Heart left ventricle (tissue), 16 donors: ENCODE measurements around the gene GABRR1. TPM values are rescaled to one million over a fixed set of nuclear protein-coding genes. Genes with fewer than 3 reads are reported as not detected.

Experiments used
- ATAC-seq, 4 donors: fragments of 200-7000 bp; cut with Tn5 transposase; one replicate each; pipeline ENCODE4 v1.9.1; 2020 to 2022; ENCODE audit warnings: moderate library complexity in 4 of 4, mild to moderate bottlenecking in 3 of 4, moderate number of reproducible peaks in 1 of 4
- DNase-seq, 5 donors: peaks; one replicate each; pipeline ENCODE4 v3.0.0-alpha.2; 2020
- H3K27ac ChIP-seq, 12 donors: fragments of 200-600 bp; sonication (generic) in 4 of 12; one replicate each; pipeline versions ENCODE4 v1.5.0 to v1.8.0; 2016 to 2022; ENCODE audit warnings: mild to moderate bottlenecking in 2 of 12
- H3K27me3 ChIP-seq, 9 donors: fragments of 200-600 bp; sonication (generic) in 2 of 9; one replicate each; pipeline versions ENCODE4 v1.5.1 to v1.8.0; 2016 to 2022; ENCODE audit warnings: mild to moderate bottlenecking in 3 of 9
- H3K36me3 ChIP-seq, 9 donors: fragments of 200-600 bp; sonication (generic) in 2 of 9; one replicate each; pipeline versions ENCODE4 v1.5.0 to v1.8.0; 2018 to 2022; ENCODE audit warnings: mild to moderate bottlenecking in 2 of 9
- H3K4me1 ChIP-seq, 12 donors: fragments of 200-600 bp; sonication (generic) in 4 of 12; one replicate each; pipeline versions ENCODE4 v1.5.0 to v1.8.0; 2016 to 2022; ENCODE audit warnings: mild to moderate bottlenecking in 3 of 12
- H3K4me3 ChIP-seq, 12 donors: fragments of 200-600 bp; sonication (generic) in 4 of 12; one replicate each; pipeline versions ENCODE4 v1.5.0 to v1.8.0; 2017 to 2022; ENCODE audit warnings: mild to moderate bottlenecking in 9 of 12, moderate library complexity in 4 of 12
- H3K9me3 ChIP-seq, 12 donors: fragments of 200-600 bp; sonication (generic) in 4 of 12; one replicate each; pipeline versions ENCODE4 v1.5.0 to v1.8.0; 2016 to 2022; ENCODE audit warnings: mild to moderate bottlenecking in 1 of 12
- POLR2A ChIP-seq, 2 donors: fragments of 450-650 bp; IDR thresholded peaks; one replicate each; pipeline ENCODE4 v1.6.1; 2017; ENCODE audit warnings: antibody characterized with exemption in 2 of 2, mild to moderate bottlenecking in 2 of 2, moderate library complexity in 2 of 2
- WGBS, 4 donors: extraction: QIAGEN DNeasy Blood & Tissue Kit in 2 of 4; methylation state at CpG; one replicate each; pipeline versions ENCODE4 v1.1.5 to v1.1.7; 2013 to 2018; 5-methylcytosine and 5-hydroxymethylcytosine counted together
- intact Hi-C, 10 donors: fragments of 100-400 bp; cut with DNase I; formaldehyde crosslinking; loops; one replicate each; pipeline versions ENCODE4 v1.11.1 to v1.14.2; 2022
- polyA plus RNA-seq, 2 donors: library from polyadenylated mRNA; stranded (reverse); fragments of 200-250 nt; gene quantifications; one replicate each; pipeline ENCODE4 v1.2.3, GENCODE V29; 2013
- total RNA-seq, 9 donors: library from RNA; depleted of rRNA in 2 of 9; stranded (reverse); fragments of >200 nt in 2 of 9; fragmentation: NEBNext Ultra II Directional in 3 of 9; extraction: Animal tissue kit (Norgen Biotek cat#: 25700) in 3 of 9; gene quantifications; one replicate each; pipeline versions ENCODE4 v1.1.0 to v1.2.4, GENCODE V29; 2016 to 2023
- TF ChIP-seq, protein P1 (sequence below), 12 donors: fragments of 200-600 bp; sonication (generic) in 4 of 12; IDR thresholded peaks; one replicate each; pipeline versions ENCODE4 v1.5.0 to v1.8.0; 2018 to 2022; ENCODE audit warnings: antibody characterized with exemption in 12 of 12, mild to moderate bottlenecking in 5 of 12
- donor health status: ischemic (EF 13 %, LVEDD 7.1; RV severe dilation, severe dysfunction).
- donor health status: healthy with polysubstance abuse.
- donor health status: DM: no; HTN: yes; CAD: no.
- donor health status: DM: no; HTN: no; CAD: no.
- donor health status: ischemic (EF 25% LVEDD 6.9; RV normal size, moderate dysfunction).
- donor health status: ischemic (EF 25% LVEDD 5.7; RV mildly dilated, moderate dysfunction).
- donor health status: healthy.
- donor health status: DM: yes; HTN: yes; CAD: no.
- donor health status: ischemic (EF 35%, LVEDD 5.7; RV mildly dilated, moderate dysfunction).
- donor health status: nonischemic (EF 11% LVEDD 7.7; RV severe dilation, severe dysfunction).
- donor health status: DM: yes; HTN: yes; CAD: no.
- donor health status: PGD.
- donor health status: ischemic (EF 29% LVEDD 5.4; RV normal size, mild dysfunction).
- donor health status: nonischemic (EF 23%, LVEDD 6.1; RV moderate dilation, normal function).

Gene GABRR1
- total and polyA plus RNA-seq, 11 donors, result not detected

DNA sequence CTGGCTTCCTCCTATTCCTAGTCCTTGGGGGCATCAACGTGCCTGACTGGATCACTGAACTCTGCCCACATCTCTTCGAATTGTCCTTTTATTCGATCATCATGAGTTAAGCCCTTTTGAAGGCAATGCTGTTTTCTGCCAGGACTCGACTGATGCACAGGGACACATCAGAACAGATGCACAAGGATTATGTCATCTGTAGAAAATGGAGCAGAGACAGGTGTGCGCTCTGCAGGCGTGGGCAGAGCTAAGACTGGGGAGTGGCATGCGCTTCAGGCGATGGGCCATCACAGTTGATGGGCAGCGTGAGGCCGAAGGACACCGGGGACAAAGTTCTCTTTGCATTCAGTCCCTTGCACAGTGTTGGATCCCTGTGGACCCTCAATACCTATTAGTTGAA lies 13.1 kb downstream of the GABRR1 start:
- H3K9me3 ChIP-seq, result no peaks in the 10 kb centered on the region
- peaks cover 0 to 3% (median 0%) of the 10 kb centered on the region in 9 donors for H3K27me3 ChIP-seq
- no peak for ATAC-seq
- 80 to 93% (median 90%) methylated on average over 11 of the region's 11 CpGs for WGBS, 4 donors
- H3K4me1 ChIP-seq, result no peaks in the 10 kb centered on the region
- intact Hi-C loops, result no loop called here
- no peak for DNase-seq
- TF ChIP-seq, protein P1, sequence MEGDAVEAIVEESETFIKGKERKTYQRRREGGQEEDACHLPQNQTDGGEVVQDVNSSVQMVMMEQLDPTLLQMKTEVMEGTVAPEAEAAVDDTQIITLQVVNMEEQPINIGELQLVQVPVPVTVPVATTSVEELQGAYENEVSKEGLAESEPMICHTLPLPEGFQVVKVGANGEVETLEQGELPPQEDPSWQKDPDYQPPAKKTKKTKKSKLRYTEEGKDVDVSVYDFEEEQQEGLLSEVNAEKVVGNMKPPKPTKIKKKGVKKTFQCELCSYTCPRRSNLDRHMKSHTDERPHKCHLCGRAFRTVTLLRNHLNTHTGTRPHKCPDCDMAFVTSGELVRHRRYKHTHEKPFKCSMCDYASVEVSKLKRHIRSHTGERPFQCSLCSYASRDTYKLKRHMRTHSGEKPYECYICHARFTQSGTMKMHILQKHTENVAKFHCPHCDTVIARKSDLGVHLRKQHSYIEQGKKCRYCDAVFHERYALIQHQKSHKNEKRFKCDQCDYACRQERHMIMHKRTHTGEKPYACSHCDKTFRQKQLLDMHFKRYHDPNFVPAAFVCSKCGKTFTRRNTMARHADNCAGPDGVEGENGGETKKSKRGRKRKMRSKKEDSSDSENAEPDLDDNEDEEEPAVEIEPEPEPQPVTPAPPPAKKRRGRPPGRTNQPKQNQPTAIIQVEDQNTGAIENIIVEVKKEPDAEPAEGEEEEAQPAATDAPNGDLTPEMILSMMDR (IDR thresholded peaks at IDR 0.05), result no peak
- no peak for TF ChIP-seq POLR2A (IDR thresholded peaks at IDR 0.05)
- no peak overlapping the region for H3K27ac ChIP-seq
- H3K36me3 ChIP-seq, result no peaks in the 10 kb centered on the region
- no peak overlapping the region for H3K4me3 ChIP-seq

DNA sequence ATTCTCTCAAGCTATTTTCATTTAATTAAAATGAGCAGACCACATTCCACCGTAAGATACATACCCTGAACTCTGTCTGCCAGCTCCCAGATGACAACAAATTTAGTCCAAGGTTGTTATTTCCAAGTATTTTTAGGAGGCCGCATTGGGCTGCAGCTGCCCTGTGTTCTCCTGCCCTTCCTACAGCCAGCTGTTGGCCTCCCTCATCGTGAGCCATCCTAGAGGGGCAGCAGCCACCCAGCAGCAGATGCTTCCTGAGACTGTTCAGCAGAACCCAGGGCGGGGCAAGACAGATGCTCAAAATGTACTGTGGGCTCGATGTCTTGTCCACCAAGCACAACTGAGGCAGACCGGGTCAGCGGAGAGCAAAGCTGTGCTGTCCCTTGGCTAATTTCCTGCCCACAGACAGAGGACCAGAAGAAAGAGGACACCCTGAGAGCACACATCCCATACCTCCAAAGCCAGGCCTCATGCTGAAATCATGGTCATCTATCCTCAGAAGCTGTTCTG lies 16.4 kb downstream of the GABRR1 start:
- Histone ChIP-seq H3K36me3 (no peaks in the 10 kb centered on the region), H3K27me3 (peaks cover 0 to 3% (median 0%) of the 10 kb centered on the region in 9 donors), H3K27ac (no peak overlapping the region), H3K4me1 (no peaks in the 10 kb centered on the region), H3K4me3 (no peak overlapping the region), H3K9me3 (peaks cover 0 to 8% (median 1%) of the 10 kb centered on the region in 12 donors)
- ATAC-seq, result no peak
- TF ChIP-seq, protein P1 (IDR thresholded peaks at IDR 0.05), result no peak
- no peak for TF ChIP-seq POLR2A (IDR thresholded peaks at IDR 0.05)
- no peak for DNase-seq
- 87 to 91% (median 89%) methylated on average over 7 of the region's 7 CpGs for WGBS, 4 donors
- intact Hi-C loops, result no loop called here

GRCh38 chr6:89199579-89199978 lies 17.6 kb downstream of the GABRR1 start:
- 66 to 80% (median 73%) methylated on average over 2 of the region's 2 CpGs for WGBS, 4 donors
- intact Hi-C loops, result no loop called here
- TF ChIP-seq POLR2A (IDR thresholded peaks at IDR 0.05), result no peak
- TF ChIP-seq, protein P1 (IDR thresholded peaks at IDR 0.05), result no peak

DNA sequence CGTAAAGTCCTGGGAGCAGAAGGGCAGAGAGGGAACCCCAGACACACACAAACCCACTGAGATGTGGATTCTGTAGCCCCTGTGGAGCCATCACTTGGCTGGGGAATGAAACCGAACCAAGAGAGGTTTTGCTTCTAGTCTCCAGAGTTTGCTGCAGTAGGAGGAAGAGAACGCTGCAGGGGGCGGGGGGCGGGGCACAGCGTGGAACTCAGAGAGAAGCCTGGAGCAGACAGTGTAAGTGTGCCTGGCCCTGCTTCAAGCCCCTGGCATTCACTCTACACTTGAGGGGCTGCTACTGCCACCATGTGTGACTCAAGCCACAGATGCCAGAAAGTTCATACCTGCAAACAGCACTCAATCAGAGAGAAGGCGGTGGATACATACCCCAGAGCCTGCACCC lies 18.9 kb downstream of the GABRR1 start:
- 62 to 73% (median 69%) methylated on average over 5 to 7 of the region's 7 CpGs for WGBS, 4 donors
- no peak for ATAC-seq
- no peak for DNase-seq

More at GRCh38 chr6:89199579-89199978, 17.6 kb downstream of the GABRR1 start:
- Histone ChIP-seq H3K9me3 (peaks cover 0 to 19% (median 13%) of the 10 kb centered on the region in 12 donors), H3K4me3 (no peak overlapping the region), H3K27ac (no peak overlapping the region), H3K27me3 (peaks cover 0 to 3% (median 0%) of the 10 kb centered on the region in 9 donors), H3K36me3 (no peaks in the 10 kb centered on the region), H3K4me1 (no peaks in the 10 kb centered on the region)
- no peak for ATAC-seq
- DNase-seq, result no peak

More for the DNA sequence above, 18.9 kb downstream of the GABRR1 start:
- Histone ChIP-seq H3K36me3 (no peaks in the 10 kb centered on the region), H3K27me3 (no peaks in the 10 kb centered on the region), H3K4me3 (no peak overlapping the region), H3K4me1 (no peaks in the 10 kb centered on the region), H3K27ac (no peak overlapping the region), H3K9me3 (peaks cover 0 to 25% (median 20%) of the 10 kb centered on the region in 12 donors)
- intact Hi-C loops, result no loop called here
- TF ChIP-seq, protein P1 (IDR thresholded peaks at IDR 0.05), result no peak
- no peak for TF ChIP-seq POLR2A (IDR thresholded peaks at IDR 0.05)
